ENCODE data around the gene RPTOR.

Gene RPTOR

DNA sequence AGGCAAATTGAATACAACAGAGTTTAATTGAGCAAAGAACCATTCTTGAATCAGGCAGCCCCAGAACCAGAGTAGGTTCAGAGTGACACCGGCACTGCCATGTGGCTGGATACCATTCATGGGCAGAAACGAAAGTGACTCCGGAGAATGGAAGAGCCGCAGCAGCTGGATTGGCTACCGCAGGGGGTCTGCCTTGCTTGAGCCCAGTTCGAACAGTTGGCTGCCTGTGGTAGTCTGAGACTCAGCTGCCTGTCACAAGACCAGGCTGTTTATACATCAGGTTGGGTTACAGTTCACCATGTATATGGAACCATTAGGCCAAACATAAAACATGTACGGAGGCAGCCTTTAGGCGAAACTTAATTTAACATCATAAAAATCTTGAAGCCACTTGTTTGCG lies 241.8 kb downstream of the RPTOR start:
- peaks cover 15% of the 10 kb centered on the region; the same call in 1 of the 2 replicates for H3K79me2 ChIP-seq (ENCODE audit: low read length)
- no peak for TF ChIP-seq EZH2phosphoT487 (IDR thresholded peaks at IDR 0.05; ENCODE audit: low read depth)
- TF ChIP-seq, protein P1, sequence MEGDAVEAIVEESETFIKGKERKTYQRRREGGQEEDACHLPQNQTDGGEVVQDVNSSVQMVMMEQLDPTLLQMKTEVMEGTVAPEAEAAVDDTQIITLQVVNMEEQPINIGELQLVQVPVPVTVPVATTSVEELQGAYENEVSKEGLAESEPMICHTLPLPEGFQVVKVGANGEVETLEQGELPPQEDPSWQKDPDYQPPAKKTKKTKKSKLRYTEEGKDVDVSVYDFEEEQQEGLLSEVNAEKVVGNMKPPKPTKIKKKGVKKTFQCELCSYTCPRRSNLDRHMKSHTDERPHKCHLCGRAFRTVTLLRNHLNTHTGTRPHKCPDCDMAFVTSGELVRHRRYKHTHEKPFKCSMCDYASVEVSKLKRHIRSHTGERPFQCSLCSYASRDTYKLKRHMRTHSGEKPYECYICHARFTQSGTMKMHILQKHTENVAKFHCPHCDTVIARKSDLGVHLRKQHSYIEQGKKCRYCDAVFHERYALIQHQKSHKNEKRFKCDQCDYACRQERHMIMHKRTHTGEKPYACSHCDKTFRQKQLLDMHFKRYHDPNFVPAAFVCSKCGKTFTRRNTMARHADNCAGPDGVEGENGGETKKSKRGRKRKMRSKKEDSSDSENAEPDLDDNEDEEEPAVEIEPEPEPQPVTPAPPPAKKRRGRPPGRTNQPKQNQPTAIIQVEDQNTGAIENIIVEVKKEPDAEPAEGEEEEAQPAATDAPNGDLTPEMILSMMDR (IDR thresholded peaks at IDR 0.05; ENCODE audit: low read depth, low read length), result no peak

DNA sequence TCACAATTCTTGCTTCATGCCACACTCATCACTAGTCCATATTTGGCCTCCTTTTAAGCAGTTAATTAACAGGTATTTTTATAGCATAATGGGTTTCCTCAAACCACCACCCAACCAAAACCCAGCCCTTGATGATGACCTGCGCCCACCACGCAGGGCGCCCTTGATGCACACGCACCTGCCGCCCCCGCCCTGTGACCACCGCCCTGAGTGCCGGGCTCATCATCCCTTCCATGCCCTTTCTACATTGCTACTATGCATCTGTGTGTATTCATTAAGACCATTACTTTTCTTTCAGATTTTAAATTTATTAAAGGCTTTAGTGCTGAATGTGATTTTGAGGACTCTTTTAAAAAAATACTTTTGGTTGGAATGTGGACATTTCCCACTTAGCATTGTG lies 242.2 kb downstream of the RPTOR start:
- Histone ChIP-seq H3K9me3 (ENCODE audit: insufficient read depth, low read length) (no peaks in the 10 kb centered on the region), H3K79me2 (ENCODE audit: low read length) (peaks cover 11% of the 10 kb centered on the region; the same call in 1 of the 2 replicates), H3K27me3 (ENCODE audit: low read depth, low read length) (no peaks in the 10 kb centered on the region), H3K9ac (ENCODE audit: low read length) (no peak overlapping the region), H3K36me3 (replicated peaks; ENCODE audit: low read depth, low read length) (no peaks in the 10 kb centered on the region), H4K20me1 (ENCODE audit: insufficient read depth, low read length) (no peaks in the 10 kb centered on the region), H3K27ac (ENCODE audit: low read length) (no peak overlapping the region), H2AFZ (ENCODE audit: low read depth, low read length) (no peak overlapping the region), H3K4me1 (ENCODE audit: low read length) (peaks cover 33% of the 10 kb centered on the region), H3K4me2 (ENCODE audit: low read length) (no peak overlapping the region), H3K4me3 (ENCODE audit: low read length) (no peak overlapping the region)
- no peak for TF ChIP-seq EZH2phosphoT487 (IDR thresholded peaks at IDR 0.05; ENCODE audit: low read depth)
- TF ChIP-seq, protein P1 (IDR thresholded peaks at IDR 0.05; ENCODE audit: low read depth, low read length), result no peak

More for the DNA sequence above, 241.8 kb downstream of the RPTOR start:
- Histone ChIP-seq H3K9ac (ENCODE audit: low read length) (no peak overlapping the region), H3K36me3 (replicated peaks; ENCODE audit: low read depth, low read length) (no peaks in the 10 kb centered on the region), H3K4me1 (ENCODE audit: low read length) (peaks cover 30% of the 10 kb centered on the region), H3K27me3 (ENCODE audit: low read depth, low read length) (no peaks in the 10 kb centered on the region), H3K4me3 (ENCODE audit: low read length) (no peak overlapping the region), H2AFZ (ENCODE audit: low read depth, low read length) (no peak overlapping the region), H3K27ac (ENCODE audit: low read length) (no peak overlapping the region), H3K9me3 (ENCODE audit: insufficient read depth, low read length) (no peaks in the 10 kb centered on the region), H3K4me2 (ENCODE audit: low read length) (no peak overlapping the region), H4K20me1 (ENCODE audit: insufficient read depth, low read length) (no peaks in the 10 kb centered on the region)

DNA sequence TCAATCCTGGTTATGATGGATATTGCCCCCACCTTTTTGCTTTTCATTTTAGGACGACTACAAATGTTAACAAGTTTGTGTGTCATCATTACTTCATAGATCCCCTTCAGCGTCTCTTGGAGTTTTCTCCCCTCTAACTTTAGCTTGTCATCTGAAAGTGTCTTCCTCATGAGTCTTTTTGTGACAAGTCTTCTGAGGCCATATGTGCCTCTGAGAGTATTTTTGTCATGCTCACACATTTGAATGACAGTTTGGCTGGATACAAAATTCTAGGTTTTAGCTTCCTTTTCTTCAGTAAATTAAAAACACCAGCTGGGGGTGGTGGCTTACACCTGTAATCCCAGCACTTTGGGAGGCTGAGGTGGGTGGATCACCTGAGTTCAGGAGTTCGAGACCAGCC lies 243.2 kb downstream of the RPTOR start:
- Histone ChIP-seq H3K4me2 (ENCODE audit: low read length) (no peak overlapping the region), H3K79me2 (ENCODE audit: low read length) (0 out of 2 replicates have a peak, but pooled peaks cover 10% of the 10 kb centered on the region), H4K20me1 (ENCODE audit: insufficient read depth, low read length) (no peaks in the 10 kb centered on the region), H3K4me3 (ENCODE audit: low read length) (no peak overlapping the region), H3K4me1 (ENCODE audit: low read length) (peaks cover 38% of the 10 kb centered on the region), H3K27ac (ENCODE audit: low read length) (no peak overlapping the region), H3K9me3 (ENCODE audit: insufficient read depth, low read length) (no peaks in the 10 kb centered on the region), H3K36me3 (replicated peaks; ENCODE audit: low read depth, low read length) (no peaks in the 10 kb centered on the region), H2AFZ (ENCODE audit: low read depth, low read length) (no peak overlapping the region), H3K9ac (ENCODE audit: low read length) (no peak overlapping the region), H3K27me3 (ENCODE audit: low read depth, low read length) (no peaks in the 10 kb centered on the region)
- TF ChIP-seq, protein P1 (IDR thresholded peaks at IDR 0.05; ENCODE audit: low read depth, low read length), result no peak
- no peak for TF ChIP-seq EZH2phosphoT487 (IDR thresholded peaks at IDR 0.05; ENCODE audit: low read depth)

DNA sequence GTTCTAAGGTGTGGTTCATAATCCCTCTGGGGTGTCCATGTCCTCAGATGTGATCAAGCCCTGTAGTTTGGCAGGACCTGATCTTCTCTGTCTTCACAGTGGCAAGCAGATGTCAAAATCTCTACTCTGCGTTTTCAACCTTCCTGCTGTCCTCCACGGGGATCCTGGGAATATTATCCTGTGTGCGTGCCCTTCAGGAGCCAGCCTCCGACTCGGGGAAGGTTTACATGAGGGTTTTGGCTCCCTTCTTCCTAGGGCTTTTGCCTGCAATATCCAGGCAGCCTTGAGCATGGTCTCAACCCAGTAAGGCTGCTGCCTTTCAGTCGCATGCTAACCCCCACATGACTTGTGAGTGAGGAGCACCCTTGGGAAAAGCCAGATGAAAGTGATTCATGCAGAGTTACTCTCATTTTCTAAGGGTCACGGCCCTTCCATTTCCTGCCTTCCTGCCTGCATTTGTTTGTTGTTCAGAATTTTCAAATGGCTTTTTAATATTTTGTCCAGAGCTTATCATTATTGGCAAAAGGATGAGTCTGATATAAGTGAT lies 244.8 kb downstream of the RPTOR start:
- Histone ChIP-seq H3K27me3 (ENCODE audit: low read depth, low read length) (no peaks in the 10 kb centered on the region), H3K4me2 (ENCODE audit: low read length) (peak overlapping the region; percentile 52), H3K79me2 (ENCODE audit: low read length) (0 out of 2 replicates have a peak, but pooled peaks cover 10% of the 10 kb centered on the region), H3K4me1 (ENCODE audit: low read length) (peaks cover 38% of the 10 kb centered on the region), H3K27ac (ENCODE audit: low read length) (peak overlapping the region; percentile 50), H3K4me3 (ENCODE audit: low read length) (peak overlapping the region; percentile 35), H4K20me1 (ENCODE audit: insufficient read depth, low read length) (no peaks in the 10 kb centered on the region), H3K36me3 (replicated peaks; ENCODE audit: low read depth, low read length) (no peaks in the 10 kb centered on the region), H2AFZ (ENCODE audit: low read depth, low read length) (no peak overlapping the region), H3K9ac (ENCODE audit: low read length) (peak overlapping the region; percentile 23), H3K9me3 (ENCODE audit: insufficient read depth, low read length) (no peaks in the 10 kb centered on the region)
- TF ChIP-seq EZH2phosphoT487 (IDR thresholded peaks at IDR 0.05; ENCODE audit: low read depth), result no peak
- TF ChIP-seq, protein P1 (IDR thresholded peaks at IDR 0.05; ENCODE audit: low read depth, low read length), result no peak
